ENCODE measurements around the gene RNF31.
"Not testable (repeated sequence)": the region's sequence is repeated elsewhere in the genome, so short reads cannot be mapped to it uniquely, and the experiment has no call there.

RNF31 gene

GRCh38 chr14:24146978-24147760 is at the start of gene RNF31:
Gene RNF31 (plus strand): TSS chr14:24147498. CDS start chr14:24147699, 201 bp downstream.
- peak; percentile 97 for DNase-seq

GRCh38 chr14:24098229-24098926 is 48.9 kb upstream of the RNF31 start:
- no peak for DNase-seq

- no peak for DNase-seq
These were observed 48.1 kb upstream of the RNF31 start for GRCh38 chr14:24098927-24099813.

- DNase-seq = no peak
These were observed 46.9 kb upstream of the RNF31 start for GRCh38 chr14:24100197-24100981.

GRCh38 chr14:24100982-24101494 is 46.3 kb upstream of the RNF31 start:
- no peak for DNase-seq

- DNase-seq = no peak
These were observed 44.8 kb upstream of the RNF31 start for GRCh38 chr14:24102357-24103048.

- DNase-seq = no peak
These were observed 43.8 kb upstream of the RNF31 start for GRCh38 chr14:24103451-24103850.

GRCh38 chr14:24105609-24106239 is 41.6 kb upstream of the RNF31 start:
- DNase-seq = not testable (repeated sequence)

GRCh38 chr14:24106672-24107271 is 40.5 kb upstream of the RNF31 start:
- no peak for DNase-seq

- no peak for DNase-seq
These were observed 38.9 kb upstream of the RNF31 start for GRCh38 chr14:24108336-24108874.

GRCh38 chr14:24110060-24110459 is 37.2 kb upstream of the RNF31 start:
- DNase-seq = no peak

- DNase-seq = no peak
These were observed 36.8 kb upstream of the RNF31 start for GRCh38 chr14:24110523-24110922.

GRCh38 chr14:24113379-24113800 is 33.9 kb upstream of the RNF31 start:
- no peak for DNase-seq

- peak; percentile 83 for DNase-seq
These were observed 33.3 kb upstream of the RNF31 start for GRCh38 chr14:24113801-24114531.

- DNase-seq = peak; percentile 100
These were observed 32.5 kb upstream of the RNF31 start, which contains the start of the genes DCAF11 and NRL for GRCh38 chr14:24114532-24115421. Gene DCAF11 (plus strand): TSS chr14:24114777. CDS start chr14:24115595, 818 bp downstream. Gene NRL (minus strand): TSS chr14:24114949. CDS start chr14:24082848, 32,101 bp downstream.

- DNase-seq = no peak
These were observed 31.7 kb upstream of the RNF31 start for GRCh38 chr14:24115422-24116127.

- no peak for DNase-seq
These were observed 31.0 kb upstream of the RNF31 start for GRCh38 chr14:24116128-24116814.
